Effector memory CD4-positive, alpha-beta T cell (primary cell): Measurements from ENCODE around the gene LIME1.

Source experiments
- DNase-seq, 3 donors: peaks; one replicate each; pipeline ENCODE4 v3.0.0-alpha.2; 2020
- H3K27ac ChIP-seq: 2 replicates; pipeline ENCODE4 v1.7.0; 2013; ENCODE audit warnings: mild to moderate bottlenecking, low read length, moderate library complexity; ENCODE audit not compliant: insufficient read depth, poor library complexity, severe bottlenecking
- H3K27me3 ChIP-seq: replicated peaks from 2 replicates; pipeline ENCODE4 v1.7.0; 2013; ENCODE audit warnings: mild to moderate bottlenecking, low read length; ENCODE audit not compliant: insufficient read depth, control insufficient read depth, poor library complexity, severe bottlenecking
- H3K36me3 ChIP-seq: 2 replicates; pipeline ENCODE4 v1.7.0; 2013; ENCODE audit warnings: mild to moderate bottlenecking, low read length, moderate library complexity; ENCODE audit not compliant: control insufficient read depth, insufficient read depth
- H3K4me1 ChIP-seq: 2 replicates; pipeline ENCODE4 v1.7.0; 2013; ENCODE audit warnings: low read length, mild to moderate bottlenecking; ENCODE audit not compliant: control insufficient read depth, insufficient read depth, poor library complexity, severe bottlenecking
- H3K4me3 ChIP-seq: 2 replicates; pipeline ENCODE4 v1.7.0; 2013; ENCODE audit warnings: low read length, low read depth, mild to moderate bottlenecking; ENCODE audit not compliant: insufficient read depth, poor library complexity, severe bottlenecking
- H3K9me3 ChIP-seq: 2 replicates; pipeline ENCODE4 v1.7.0; 2013; ENCODE audit warnings: mild to moderate bottlenecking, low read length, moderate library complexity; ENCODE audit not compliant: control insufficient read depth

Gene LIME1

DNA sequence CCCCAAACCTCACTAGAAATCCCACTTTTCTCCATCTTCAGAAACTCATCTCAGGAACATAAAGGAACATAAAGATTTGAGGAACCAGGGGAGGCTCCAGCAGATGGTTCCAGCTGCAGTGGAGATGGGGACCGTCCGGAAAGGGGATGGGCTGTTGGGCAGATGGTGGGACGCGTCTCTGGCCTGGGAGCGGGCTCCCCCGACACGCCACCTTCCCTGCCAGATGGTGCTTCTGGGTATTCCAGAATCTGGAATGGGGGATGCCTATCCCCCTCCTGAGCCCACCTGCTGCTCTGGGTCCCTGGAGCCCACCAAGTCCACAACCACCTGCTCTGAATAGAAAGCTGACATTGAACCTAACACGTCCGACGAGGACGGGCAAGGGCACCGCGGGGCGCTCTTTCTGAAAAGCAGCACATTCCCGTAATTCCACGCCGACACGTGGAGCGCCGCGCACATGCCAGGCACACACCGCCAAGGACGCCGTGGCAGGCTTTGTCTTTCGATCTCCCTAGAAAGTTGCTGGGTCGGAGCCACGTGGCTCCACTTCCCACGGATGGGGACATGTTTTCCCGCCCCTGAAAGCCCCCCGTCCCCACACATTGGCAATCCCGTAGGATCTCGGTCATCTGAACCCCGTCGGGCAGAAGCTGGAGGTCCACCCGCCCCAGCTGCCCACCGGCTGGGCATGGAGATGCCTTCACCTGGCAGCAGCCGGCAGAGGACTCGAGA lies 30.4 kb downstream of the LIME1 start:
- Histone ChIP-seq H3K27me3 (no peaks in the 10 kb centered on the region), H3K4me3 (no peak overlapping the region), H3K4me1 (no peaks in the 10 kb centered on the region), H3K27ac (no peak overlapping the region), H3K9me3 (no peaks in the 10 kb centered on the region), H3K36me3 (no peaks in the 10 kb centered on the region)
- no peak for DNase-seq

DNA sequence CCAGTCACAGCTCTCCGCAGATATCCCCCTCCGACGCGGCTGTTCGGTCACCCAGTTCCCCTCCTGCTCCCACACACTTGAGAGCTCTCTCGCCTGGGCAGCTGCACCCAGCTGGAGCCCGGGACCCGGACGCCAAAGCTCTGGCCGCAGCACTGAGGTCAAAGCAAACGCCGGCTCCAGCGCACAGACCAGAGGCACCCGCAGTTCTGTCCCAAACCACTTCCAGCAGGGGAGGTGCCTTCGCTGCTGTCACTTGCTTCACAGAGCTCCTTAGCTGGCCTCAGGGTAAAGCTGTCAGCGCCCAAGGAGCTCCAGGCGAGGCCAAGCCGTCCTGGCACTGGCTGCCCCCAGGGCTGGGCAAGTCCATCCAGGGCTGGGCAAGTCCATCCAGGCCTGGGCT lies 31.0 kb downstream of the LIME1 start:
- Histone ChIP-seq H3K27ac (no peak overlapping the region), H3K36me3 (no peaks in the 10 kb centered on the region), H3K27me3 (no peaks in the 10 kb centered on the region), H3K4me1 (no peaks in the 10 kb centered on the region), H3K4me3 (no peak overlapping the region), H3K9me3 (no peaks in the 10 kb centered on the region)
- no peak for DNase-seq

GRCh38 chr20:63767886-63768285 lies 31.4 kb downstream of the LIME1 start:
- Histone ChIP-seq H3K36me3 (no peaks in the 10 kb centered on the region), H3K9me3 (no peaks in the 10 kb centered on the region), H3K4me1 (no peaks in the 10 kb centered on the region), H3K27me3 (no peaks in the 10 kb centered on the region), H3K27ac (no peak overlapping the region), H3K4me3 (no peak overlapping the region)
- DNase-seq: no peak

- Histone ChIP-seq H3K27me3 (no peaks in the 10 kb centered on the region), H3K4me3 (no peak overlapping the region), H3K36me3 (no peaks in the 10 kb centered on the region), H3K9me3 (no peaks in the 10 kb centered on the region), H3K4me1 (no peaks in the 10 kb centered on the region), H3K27ac (no peak overlapping the region)
- DNase-seq: no peak
These were observed 32.4 kb downstream of the LIME1 start for GRCh38 chr20:63768591-63769515.

DNA sequence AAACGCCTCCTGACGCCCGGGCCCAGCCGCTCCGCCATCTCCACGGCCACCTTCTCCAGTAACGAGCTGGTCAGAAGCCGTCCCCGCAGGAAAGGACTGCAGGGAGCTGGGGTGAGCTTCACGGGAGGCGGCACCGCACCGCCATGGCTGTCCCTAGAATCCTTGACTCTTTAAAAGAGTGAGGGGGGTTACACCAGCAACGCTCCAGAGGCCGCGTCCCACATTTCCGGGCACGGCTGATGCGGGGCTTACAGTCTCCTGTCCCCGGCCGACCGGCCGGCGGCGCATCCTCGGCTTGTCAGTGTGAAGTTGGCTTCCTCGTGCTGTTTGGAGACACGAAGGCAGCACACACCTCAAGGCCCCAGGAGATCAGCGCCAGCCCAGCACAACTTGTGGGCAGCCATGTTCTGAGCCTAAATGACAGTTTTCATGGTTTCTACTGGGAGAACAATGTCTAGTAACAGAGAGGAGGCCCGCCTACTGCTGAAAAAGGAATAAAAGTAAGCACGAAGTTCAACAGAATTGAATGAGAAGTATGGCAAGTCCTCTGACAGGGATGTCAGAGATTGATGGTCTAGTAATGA lies 33.5 kb downstream of the LIME1 start:
- no peak for DNase-seq
- H3K27ac ChIP-seq: no peak overlapping the region
- H3K27me3 ChIP-seq: no peaks in the 10 kb centered on the region
- no peaks in the 10 kb centered on the region for H3K36me3 ChIP-seq
- H3K9me3 ChIP-seq: no peaks in the 10 kb centered on the region
- H3K4me1 ChIP-seq: no peaks in the 10 kb centered on the region
- H3K4me3 ChIP-seq: no peak overlapping the region

GRCh38 chr20:63771046-63771707 lies 34.7 kb downstream of the LIME1 start:
- Histone ChIP-seq H3K27me3 (no peaks in the 10 kb centered on the region), H3K4me3 (no peak overlapping the region), H3K4me1 (no peaks in the 10 kb centered on the region), H3K36me3 (no peaks in the 10 kb centered on the region), H3K9me3 (no peaks in the 10 kb centered on the region), H3K27ac (no peak overlapping the region)
- DNase-seq: no peak

DNA sequence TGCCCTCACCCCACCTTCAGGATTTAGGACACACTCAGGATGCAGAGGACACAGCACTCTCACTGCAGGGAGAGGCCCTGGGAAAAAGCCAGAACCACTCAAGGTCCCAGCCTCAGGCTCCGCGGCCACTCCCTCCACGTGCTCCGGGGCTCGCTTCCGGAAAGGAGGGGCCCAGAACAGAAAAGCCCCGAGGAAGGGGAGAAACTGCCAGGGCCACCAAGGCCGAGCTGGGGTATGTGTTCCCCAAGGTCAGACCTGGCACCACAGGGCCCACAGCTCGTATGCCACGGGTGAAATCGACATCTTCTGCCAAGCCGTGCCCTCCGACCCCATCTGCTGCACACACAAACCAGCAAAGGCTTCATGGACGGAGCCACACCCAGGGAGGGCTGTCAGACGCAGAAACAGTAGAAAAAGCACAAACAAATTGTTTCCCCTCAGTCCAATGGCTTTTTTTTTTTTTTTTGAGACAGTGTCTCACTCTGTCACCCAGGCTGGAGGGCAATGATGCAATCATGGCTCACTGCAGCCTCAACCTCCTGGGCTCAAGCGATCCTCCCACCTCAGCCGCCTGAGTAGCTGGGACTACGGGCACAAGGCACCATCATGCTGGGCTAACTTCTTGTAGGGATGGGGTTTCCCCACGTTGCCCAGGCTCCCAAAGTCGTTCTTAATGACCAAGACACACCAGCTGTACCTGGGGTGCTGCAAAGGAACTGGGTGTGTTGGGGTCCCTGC lies 36.5 kb downstream of the LIME1 start:
- H3K4me3 ChIP-seq: no peak overlapping the region
- no peaks in the 10 kb centered on the region for H3K9me3 ChIP-seq
- no peaks in the 10 kb centered on the region for H3K36me3 ChIP-seq
- H3K27ac ChIP-seq: no peak overlapping the region
- H3K27me3 ChIP-seq: no peaks in the 10 kb centered on the region
- DNase-seq: no peak
- H3K4me1 ChIP-seq: no peaks in the 10 kb centered on the region

- Histone ChIP-seq H3K27ac (no peak overlapping the region), H3K27me3 (no peaks in the 10 kb centered on the region), H3K9me3 (no peaks in the 10 kb centered on the region), H3K4me1 (no peaks in the 10 kb centered on the region), H3K4me3 (no peak overlapping the region), H3K36me3 (no peaks in the 10 kb centered on the region)
- DNase-seq: no peak
These were observed 37.2 kb downstream of the LIME1 start for GRCh38 chr20:63773571-63774241.

GRCh38 chr20:63774306-63774705 lies 37.8 kb downstream of the LIME1 start:
- Histone ChIP-seq H3K36me3 (no peaks in the 10 kb centered on the region), H3K27me3 (no peaks in the 10 kb centered on the region), H3K27ac (no peak overlapping the region), H3K4me3 (no peak overlapping the region), H3K4me1 (no peaks in the 10 kb centered on the region), H3K9me3 (no peaks in the 10 kb centered on the region)
- DNase-seq: no peak
